Fibroblast of skin of right quadriceps (primary cell): ENCODE data around the gene KLF15.

Source experiments
- DNase-seq: peaks from one replicate; pipeline ENCODE4 v3.0.0-alpha.2; 2013

The KLF15 gene

DNA sequence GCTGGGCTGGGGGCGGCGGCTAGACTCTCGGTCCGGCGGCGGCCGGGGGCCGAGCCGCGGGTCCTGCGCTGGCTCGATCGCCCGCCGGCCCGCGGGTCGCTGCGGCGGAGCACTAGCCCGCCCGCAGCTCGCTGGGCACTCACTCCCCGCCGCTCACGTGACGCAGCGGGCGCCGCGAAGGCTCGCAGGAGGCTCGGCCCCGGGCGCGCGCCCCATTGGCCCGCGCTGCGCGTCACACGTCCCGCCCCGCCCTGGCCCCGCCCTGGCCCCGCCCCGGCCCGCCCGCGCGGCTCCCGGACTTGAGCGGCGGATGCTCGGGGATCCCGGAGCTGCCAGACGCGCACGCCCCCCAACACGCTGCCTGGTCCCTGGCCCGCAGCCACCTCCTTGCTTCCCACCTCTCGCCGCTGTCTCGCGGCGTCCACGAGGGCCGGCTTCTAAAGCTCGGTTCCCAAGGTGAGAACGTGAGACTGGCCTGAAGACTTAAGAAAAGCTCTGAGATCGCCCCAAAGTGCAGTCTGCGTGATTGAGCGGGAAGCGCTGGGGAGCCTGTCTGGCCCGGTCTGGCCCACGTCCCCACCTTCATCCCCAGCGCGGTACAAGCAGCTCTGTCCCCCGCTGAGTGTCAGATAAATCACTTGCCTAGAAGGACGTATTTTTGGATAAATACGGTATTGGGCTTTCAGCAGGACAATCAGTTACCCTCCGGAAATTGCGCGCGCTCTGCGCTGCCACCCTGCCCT lies at the start of gene KLF15:
Gene KLF15, minus strand, starts transcription at position 114 of the 743 bp plus-strand sequence. CDS start 4,486 bp downstream, outside the sequence.
- DNase-seq: peak; percentile 73

DNA sequence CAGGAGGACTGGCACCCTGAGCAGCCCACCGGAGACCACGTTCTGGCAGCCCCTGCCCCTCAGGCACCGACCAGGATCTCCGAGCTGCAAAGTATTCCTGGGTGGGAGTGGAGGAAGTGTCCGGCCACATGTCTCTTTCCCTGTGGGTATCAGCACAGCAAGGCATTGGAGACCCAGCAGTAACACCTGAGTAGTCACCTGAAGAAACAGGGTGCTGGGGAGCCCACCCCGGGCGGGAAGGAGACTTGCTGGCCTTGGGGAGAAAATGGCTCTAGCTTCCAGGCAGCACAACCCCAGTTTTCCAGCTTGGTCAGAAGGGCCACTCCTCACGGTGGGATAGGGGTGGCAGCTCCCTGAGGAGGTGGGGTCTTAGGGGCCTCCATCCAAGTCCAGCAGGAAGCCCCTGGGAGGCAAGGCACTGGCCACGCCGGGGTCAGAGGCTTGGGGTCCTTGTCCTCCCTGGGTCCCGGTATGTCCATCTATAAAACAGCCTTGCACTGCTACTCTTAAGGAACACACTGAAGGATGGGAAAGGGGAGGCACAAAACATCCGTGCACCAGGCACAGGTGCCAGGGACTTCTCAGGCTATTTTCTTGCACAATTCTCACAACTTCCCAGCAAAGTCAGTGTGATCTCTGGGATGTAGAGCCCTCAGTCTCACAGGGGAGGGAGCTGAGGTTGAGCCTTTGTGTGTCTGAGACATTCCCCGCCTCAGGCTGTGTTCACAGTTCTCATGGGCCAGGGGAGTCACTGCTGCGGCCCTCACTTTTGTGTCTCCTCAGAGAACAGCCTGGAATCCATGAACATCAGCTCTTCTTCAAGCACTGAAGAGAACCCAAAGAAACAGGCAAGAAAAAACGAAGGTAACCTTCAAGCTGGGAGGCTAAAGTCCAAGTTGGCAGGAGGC lies 49.4 kb upstream of the KLF15 start:
- DNase-seq: no peak

DNA sequence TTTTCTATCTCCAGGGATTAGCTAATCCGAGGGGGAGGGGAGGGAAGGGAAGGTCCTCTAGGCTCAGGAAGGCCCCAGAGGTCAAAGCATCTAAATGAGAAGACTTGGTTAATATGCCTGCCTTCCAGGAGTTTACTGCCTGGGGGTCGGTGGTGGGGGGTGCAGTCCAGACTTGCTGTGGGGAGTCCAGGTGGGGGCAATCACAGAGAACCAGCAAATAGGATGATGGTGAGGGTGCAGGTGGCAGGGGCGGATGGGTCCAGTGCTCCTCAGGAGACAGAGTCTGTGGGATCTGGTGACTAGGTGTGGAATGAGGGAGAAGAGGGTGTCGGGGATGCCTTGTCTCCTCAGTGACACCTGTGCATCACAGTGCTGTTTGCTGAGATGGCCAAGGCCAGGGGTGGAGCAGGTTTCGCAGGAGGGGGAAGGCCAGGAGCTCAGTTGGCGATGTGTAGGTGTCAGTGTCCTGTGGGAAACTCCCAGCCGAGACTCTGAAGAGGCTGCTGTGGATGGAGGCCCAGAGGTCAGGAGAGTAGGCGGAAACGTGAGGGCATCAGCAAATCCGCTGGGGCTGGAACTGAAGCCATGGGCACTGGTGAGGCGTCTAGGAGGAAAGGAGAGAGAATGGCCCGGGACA lies 45.6 kb upstream of the KLF15 start:
- no peak for DNase-seq

DNA sequence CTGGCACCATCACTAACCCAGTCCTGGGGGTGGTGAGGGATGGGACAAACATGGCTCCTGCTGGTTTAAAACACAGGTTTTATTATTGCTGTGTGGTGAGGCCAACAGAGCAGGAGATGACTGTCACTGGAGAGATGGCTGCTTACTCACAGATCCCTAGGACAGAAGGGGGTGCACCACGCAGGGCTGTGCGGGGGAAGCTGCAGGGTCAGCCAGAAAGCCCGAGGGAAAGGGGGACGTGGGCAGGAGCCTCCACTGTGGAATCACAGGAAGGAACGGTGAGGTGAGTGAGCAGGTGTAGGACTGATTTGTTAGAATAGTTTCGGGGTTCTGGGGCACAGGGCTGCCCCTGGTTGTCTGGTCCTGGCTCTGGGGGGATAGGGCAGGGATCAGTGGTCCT lies 45.0 kb upstream of the KLF15 start:
- DNase-seq: no peak

DNA sequence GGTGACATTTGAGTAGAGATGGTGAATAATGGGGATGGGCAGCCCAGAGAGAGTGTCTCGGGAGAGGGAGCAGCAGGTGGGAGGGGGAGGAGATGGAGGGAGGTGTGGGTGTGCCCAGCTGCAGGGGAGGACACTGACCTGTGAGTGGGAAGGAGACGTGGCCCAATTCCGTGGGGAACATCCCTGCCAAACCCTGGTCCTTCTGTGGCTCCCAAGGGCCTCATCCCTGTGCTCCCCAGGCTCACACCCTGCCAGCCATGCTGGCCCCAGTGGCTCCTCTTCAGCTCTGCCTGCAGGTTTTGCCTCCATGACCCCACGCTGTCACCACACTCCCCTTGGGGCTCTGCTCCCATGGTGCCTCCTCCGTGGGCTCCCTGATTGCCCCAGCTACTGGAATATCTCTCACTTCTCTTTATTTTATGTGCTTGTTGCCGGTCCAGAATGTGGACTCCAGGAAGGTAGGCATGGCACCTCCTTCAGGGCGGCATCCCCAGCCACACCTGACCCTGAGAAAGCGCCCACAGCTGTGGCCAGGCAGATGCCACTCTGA lies 44.5 kb upstream of the KLF15 start:
- no peak for DNase-seq

DNA sequence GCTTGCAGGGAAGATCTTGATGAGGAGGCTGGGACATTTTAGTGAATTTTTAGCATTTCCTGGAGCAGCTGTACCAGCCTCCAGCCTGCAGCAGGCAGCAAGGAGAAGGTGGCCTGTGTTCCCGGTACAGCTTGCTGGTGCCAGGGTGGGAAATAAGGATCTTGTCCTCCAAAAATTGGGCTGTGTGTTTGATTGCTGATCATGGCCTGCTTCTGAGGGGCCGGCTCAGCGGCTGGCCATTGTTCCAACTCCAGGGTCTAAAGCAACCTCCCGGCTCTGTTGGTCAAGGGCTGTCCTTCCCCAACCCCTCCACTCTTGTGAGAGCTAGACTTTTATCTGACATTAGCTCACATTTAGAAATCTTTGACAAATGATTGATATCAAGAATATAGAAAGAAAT lies 42.5 kb upstream of the KLF15 start:
- no peak for DNase-seq

DNA sequence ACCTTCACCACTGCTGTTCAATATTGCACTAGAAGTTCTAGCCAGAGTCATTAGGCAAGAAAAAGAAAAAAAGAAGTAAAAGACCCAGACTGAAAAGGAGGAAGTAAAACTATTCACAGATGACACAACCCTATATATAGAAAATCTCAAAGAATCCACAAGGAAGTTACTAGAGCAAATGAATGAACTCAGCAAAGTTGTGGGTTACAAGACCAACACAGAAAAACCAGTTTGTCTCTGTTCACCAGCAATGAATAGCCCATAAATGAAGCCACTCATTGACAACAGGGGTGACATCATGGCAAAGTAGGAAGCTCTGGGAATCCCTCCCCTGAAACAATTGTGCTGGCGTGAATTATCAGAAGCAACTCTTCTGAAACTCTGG lies 42.1 kb upstream of the KLF15 start:
- DNase-seq: no peak

DNA sequence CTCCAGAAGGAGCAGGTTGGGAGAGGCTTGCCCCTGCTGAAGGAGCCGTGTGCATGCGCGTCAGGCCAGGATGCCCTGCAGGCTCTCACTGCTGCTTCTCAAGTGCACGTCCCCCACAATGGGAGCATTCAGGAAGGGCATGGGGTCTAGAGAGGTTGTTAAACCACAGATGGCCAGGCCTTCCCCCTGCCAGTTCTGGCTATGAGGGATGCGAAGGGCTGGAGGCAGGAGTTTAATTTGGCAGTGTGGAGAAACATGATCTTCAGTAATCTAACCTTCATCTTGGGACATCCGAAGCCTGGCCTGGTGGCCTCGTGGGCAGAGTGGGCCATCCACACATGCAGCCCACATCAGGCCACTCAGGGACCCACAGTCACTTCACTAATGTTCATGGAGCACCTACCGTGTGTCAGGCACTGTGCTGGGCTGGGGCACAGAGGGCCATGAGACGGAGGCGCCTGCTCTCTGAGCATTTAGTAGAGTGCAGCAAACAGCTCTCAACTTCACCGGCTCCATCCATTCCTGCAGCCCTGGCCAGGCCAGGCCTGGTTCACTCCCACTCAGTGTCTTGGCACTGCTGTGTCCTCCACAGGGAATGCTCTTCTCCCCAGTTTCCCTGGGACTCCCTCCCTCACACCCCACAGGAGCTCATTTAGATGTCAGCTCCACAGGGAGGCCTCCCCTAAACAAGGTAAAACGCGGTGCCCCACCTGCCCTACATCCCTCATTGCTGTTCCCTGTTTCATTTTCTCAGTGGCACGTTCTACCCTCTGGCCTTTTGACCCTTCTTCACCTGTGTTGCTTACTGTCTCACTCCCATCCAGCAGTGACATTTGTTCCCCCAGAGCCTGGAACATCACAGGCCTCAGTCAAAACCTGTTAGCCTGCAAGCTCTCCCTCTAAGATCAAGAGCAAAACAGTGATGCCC lies 41.5 kb upstream of the KLF15 start:
- no peak for DNase-seq

DNA sequence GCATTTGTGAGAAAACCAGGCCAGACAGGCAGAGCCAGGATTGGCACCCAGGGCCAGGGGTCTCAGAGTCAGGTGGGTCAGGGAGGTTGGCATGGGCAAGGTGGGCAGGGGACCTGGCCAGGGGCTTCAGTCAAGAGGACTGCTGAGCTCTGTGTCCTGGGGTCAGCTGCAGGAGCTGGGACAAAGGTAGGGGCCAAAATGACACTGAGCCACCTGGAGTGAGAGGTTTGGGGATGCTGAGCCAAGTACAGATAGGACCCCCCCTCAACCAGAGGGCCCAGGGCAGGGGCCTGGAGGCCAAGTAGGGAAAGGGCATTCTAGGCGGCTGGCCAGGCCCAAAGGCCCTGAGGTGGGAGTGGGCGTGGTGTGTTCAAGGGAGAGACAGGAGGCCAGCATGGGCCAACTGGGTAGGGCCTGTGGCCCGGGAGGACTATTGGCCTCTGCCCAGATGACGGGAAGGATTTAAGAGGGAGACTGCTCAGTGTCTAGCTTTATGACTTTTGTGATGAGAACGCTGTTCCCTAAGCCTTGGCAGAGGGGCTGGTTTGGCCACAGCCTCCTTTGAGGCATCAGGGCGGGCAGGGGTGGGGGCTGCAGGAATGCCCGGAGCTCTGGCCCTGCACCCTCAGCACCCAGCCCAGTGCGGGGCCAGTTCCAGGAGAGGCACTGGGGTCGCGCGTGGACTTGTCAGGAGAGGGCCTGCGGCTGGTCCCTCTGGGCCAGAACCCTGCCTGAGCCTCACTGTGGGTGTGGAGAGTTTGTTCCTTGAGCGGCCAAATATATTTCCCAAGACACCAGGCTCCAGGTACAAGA lies 40.6 kb upstream of the KLF15 start:
- DNase-seq: no peak

DNA sequence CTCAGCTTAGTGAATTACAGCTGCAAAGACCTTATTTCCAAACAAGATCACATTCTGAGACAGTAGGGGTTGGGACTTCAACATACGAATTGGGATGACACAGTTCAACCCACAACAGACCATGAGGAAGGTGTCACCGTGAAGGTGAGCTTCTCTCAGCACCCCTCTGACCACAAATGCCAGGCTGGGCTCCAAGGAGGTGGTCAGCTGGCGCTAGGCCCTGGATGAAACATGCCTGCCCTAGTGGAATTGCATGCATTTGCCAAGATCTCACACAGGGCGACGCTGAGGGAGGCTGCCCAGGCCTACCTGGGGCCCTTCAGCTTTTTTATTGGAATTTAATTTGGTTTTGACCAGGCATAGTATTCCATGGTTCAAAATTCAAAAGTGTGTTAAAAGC lies 39.3 kb upstream of the KLF15 start:
- DNase-seq: no peak

DNA sequence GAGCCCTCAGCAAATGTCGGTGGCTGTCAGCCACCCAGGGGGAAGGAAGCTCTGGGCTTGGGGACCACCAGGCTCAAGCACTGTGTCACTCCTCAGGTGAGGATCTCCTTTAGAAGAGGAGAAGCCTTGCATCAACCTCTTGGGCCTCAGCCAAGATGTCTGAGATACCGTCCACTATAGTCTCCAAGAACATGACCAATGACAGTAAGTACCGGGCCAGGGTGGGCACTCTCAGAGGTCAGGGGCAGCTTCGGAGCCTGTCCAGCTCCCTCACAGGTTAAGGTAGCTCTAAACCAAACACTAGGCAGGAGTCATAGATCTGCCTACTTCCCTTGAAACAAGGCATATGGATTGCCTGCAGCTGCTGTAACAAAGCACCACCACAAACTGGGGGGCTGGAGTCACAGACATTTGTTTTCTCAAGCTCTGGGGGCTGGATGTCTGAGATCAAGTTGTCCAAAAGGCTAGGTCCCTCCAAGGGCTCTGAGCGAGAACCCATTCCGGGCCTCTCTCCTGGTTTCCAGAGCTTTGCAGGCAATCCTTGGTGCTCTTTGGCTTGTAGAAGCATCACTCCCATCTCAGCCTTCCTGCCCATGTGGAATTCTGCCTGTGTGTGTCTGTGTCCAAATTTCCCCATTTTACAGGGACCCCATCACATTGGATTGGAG lies 38.8 kb upstream of the KLF15 start:
- DNase-seq: no peak

DNA sequence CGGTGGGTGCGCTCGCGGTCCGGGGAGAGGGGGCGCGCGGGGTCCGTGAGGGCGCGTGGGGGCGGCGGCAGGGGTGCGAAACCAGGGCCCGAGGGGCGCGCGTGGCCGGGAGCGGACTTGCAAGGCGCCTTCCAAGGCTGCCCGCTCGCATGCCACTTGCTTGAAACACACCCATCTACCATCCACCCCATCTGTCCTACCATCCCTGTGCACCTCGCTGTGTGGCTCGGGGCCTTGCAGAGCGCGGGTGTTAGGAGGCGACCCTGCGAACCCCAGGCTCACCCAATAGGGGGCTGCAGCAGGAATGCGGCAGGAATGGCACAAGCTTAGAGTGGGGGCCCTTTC lies 37.7 kb upstream of the KLF15 start:
- no peak for DNase-seq

DNA sequence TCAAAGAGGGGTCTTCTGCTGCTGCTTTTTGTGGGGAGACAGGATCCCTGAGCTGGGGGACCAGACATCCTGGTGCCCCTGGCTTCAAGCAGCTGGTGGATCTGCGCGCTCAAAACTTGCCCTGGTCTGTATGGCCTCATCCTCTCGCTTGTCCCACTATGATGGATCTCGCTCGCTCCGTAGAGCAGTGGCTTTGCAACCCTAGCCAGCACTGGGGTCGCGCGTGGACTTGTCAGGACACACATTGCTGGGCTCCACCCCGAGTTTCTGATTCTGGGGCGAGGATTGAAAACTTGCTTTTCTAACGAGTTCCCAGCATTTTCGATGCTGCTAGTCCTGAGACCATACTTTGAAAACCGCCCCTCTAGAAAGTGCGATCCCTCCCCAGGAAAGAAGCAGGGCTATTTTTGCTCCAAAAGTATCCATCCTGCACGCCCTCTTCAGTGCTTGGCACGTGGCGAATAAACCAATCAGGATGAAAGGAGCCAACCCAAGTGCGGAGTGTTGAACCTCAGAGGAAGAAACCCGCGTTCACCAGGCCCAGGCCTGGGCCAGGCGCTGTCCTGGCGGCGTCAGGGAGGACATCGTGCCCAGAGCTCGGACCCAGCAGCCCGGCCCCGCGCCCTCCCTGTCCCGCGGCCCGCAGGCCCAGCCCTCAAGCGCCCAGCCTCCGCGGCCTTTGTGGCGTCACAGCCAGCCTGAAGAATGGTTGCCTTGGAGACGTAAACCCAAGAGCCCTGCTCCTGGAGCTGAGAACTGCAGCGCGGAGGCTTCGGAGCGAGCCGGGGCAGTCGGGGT lies 37.2 kb upstream of the KLF15 start, which contains the start of gene CFAP100:
Gene CFAP100, plus strand, starts transcription at position 731 of the 798 bp plus-strand sequence. CDS start 1,092 bp downstream, outside the sequence.
- DNase-seq: no peak

DNA sequence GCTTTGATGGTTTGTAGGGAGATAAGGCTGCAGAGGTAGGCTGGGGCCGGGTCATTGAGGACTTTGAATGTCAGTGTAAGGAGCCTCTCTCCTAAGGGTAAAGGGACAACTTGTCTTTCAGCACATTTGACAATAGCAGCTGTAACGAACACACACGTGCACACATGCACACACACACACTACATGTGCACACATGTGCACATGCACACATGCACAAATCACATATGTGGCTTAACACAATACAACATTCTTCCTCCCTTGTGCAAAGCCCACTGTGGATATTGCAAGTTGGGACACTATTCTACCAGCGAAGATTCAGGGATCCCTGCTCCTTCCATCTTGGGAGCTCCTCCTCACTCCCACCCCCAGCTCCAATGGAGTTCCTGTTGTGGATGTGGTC lies 36.4 kb upstream of the KLF15 start:
- DNase-seq: no peak

DNA sequence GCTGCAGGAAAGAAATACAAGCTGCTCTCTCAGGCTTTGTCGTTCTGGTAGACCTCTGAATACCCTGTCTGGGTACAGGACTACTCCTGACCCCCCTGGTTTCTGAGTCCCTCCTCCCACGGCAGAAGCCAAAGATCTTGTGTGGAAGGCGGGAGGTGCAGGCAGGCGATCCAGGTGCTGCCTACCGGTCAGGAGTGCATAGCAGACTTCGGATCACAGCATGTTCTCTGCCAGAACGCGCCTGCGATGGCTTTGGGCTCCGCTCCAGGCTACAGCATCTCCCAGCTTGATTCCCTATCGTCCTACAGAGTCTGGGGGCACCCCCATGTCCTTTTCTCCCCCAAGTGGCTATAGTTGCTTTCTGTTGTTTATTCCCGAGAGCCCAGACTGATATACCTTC lies 35.0 kb upstream of the KLF15 start:
- no peak for DNase-seq

DNA sequence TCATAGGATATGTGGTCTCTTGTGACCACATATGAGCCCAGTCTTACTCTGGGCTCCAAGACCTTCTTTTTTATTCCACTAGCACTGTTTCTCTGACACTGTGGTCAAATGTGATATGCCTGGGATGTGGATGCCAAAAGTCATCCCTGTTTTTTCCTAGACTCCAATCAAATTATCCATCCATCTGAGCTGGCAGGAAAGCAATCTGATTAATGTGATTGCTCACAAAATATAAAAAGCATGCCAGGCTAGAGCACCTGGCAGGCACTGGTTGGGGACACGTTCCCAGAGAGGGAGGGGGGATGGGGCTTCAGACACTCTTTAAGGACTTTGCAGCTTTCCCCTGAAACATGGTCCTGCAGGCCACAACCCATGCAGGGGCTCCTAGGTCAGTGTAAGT lies 34.4 kb upstream of the KLF15 start:
- DNase-seq: no peak

DNA sequence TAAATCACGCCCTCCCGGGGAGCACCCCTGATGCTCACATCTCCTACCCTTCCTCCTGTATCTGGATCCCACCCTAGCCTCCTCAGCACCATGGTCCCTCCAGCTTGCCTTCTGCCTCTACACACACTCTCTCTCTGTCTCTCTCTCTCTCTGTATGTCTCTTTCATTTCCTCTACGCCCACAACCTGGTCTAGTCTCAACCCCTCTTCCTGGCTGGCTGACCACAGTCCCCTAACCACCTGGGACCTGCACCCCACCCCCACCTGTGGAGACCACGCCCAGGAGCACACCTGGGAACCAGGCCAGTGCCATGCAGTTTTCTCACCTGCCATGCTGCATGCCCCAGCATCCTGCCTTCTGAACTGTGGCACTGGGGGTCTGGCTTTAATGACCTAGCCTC lies 33.5 kb upstream of the KLF15 start:
- DNase-seq: no peak

DNA sequence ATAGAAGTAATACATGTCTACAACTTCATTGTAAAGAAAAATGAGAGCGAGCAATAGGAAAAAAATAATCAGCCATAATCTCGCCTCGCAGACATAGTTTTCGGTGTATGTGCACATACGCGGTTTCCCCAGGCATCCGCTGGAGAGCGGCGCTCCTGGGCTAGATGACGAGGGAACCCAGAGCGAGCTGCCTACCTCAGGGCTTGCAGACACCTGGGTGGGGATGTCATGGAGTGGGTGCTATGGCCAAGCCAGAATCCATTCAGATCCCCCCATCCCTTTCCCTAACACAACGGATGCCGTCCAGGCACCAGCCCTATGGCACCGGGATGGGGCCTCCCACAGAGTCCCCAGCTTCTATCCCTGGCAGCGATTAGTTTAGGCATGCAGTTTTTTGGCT lies 33.0 kb upstream of the KLF15 start:
- no peak for DNase-seq

DNA sequence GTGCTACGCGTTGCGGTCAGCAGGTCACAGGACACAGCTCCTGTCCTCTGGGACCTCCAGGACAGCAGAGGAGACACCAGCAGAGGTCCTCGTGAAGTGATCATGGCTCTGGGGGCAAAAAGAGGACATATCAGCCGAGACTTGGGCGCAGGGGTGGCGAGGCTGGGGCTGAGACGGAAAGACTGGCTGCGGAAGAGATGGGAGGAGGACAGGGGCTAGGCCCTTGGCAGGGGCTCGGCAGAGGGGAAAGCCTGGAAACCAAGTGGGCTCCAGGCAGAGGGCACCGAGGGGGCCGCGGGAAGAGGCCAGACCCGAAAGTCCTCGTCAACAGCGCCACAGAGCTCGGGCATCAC lies 32.6 kb upstream of the KLF15 start:
- DNase-seq: no peak
